SK-MEL-5 (cell line): ENCODE data around the gene SH3GL2. TPM values are rescaled to one million over a fixed set of nuclear protein-coding genes. Genes with fewer than 3 reads are reported as not detected.

Experiments used
- DNase-seq: peaks from one replicate; pipeline ENCODE4 v3.0.0-alpha.2; 2016; ENCODE audit warnings: low read depth, low spot score
- in situ Hi-C: cut with HindIII; loops from 2 replicates; pipeline ENCODE4 v1.10.0; 2016; ENCODE audit warnings: low sequenced_read_pairs, high pct_unique_total_duplicates, low pct_unique_long_range_greater_than_20kb
- total RNA-seq: library from RNA; depleted of rRNA; stranded (reverse); fragments of >200 nt; shearing (Covaris generic); gene quantifications from 2 replicates; pipeline ENCODE4 v1.2.3, GENCODE V29; 2014

Gene SH3GL2
- total RNA-seq, 1 experiment from 2014 or later = not detected

DNA sequence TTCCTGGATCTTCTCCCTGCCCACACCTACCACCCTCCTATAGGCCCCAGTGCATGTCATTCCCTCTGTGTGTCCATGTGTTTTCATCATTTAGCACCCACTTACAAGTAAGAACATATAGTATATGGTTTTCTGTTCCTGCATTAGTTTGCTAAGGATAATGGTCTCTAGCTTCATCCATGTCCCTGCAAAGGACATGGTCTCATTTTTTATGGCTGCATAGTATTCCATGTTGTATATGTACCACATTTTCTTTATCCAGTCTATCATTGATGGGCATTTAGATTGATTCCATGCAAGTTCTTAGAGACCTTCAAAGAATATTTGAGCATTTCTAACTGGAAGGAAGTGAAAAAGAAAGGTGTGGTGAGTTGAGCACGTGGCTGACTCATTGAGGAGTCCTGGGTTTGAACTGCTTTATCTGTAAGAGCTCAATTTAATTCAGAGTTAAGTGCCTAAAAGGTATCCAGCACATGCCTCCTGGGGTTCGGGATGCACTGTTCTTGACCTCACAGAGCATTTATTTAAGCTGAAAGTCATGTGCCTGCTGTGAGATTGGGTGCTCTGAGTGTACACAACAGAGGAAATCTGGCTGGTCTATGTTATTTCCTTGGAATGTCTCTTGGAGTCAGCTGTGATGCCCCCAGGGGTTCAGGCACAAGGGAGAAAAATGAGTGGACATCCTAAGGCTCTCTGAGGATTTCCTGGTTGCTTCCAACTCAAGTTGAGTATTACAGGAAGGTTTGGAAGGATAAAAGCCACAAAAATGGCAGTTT, 56.4 kb downstream of the SH3GL2 start:
- in situ Hi-C loops = no loop called here
- no peak for DNase-seq

DNA sequence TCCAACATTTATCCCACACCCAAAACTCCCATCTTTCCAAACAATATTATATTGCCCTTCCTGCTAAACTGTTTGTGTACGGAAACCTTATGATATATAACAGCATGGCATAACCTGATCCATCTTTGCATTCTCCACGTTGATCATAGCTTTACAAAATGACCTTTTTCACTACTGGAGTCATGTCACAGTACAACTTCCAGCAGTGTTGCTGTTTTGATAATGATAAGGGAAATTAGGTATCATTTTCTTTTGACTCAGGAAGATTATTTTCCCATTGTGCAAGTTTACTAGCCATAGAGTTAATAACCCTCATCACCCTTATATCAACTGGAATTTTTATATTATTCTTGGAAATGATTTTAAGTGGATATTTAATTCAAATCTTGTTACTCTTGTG, 57.5 kb downstream of the SH3GL2 start:
- in situ Hi-C loops = no loop called here
- DNase-seq = no peak

DNA sequence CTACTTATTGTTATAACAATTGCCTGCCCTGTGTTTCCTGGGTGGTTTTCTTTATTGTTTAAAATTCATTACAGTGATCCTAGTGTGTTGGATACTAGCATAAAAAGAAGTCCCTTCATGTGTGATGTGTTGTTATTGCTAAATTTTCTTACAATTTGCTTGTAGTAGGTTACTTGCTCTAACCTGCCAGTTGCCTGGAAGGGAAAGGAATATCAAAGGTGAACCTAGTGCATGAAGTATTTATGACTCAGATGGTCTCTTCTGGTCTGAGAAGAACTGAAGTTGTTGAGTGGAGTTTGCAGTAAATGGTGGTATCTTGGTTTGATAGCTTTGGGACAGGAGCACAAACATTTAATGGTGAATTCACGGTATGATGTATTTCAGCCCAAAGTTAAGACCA, 58.0 kb downstream of the SH3GL2 start:
- in situ Hi-C loops = no loop called here
- no peak for DNase-seq

DNA sequence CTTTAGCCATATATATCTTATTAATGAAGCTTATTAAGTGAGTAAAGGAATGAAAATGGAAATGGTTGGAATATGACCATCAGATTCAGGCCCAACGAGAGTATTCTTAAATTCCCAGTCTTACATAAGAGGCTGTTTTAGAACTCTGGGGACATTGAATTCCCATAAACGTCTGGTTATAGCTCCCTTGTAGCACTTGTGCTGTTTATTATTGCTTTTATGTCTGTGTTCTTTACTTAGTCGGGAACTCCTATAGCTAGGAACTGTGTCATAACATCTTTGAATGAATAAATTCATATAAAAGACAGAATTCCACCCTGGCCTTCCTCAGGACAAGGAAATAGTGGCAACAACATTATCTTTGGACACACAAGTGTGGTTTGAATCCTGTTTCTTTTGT, 58.4 kb downstream of the SH3GL2 start:
- no peak for DNase-seq
- in situ Hi-C loops = no loop called here

DNA sequence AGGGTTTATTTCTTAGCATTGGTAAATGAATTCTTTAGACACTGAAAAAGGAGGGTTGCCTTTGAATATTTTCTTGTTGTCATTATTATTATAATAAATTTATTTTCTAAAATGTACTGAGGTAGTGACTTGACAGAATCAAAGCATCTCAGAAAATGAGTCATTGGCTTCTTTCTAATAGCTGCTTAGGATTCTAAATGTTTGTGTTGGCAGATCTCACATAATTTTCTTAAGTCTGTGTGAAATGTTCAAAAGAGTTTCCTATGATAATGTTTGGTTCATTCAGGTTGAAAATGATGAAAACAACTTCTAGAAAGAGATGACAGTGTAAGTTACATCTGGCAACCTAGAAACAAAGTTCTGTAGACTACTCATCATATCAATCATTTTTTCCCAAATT, 69.7 kb downstream of the SH3GL2 start:
- DNase-seq = no peak
- in situ Hi-C loops = no loop called here

DNA sequence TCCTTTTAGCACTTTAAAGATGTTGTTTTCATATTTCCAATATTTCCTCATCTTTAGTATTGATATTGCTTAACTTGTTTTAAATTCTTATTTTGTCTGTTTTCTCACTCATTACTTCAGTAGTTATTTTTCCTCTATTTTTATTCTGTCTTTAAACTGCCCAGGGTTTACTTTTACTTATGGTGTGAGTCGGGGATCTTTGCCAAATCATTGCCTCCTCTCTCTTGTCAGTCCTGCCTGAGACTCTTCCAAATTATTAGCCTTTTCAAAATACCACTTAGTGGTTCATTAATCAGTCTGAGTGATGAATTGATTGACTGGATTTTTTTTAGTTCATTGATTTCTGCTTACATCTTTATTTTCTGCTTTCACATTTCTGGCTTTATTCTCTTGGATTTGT, 72.9 kb downstream of the SH3GL2 start:
- in situ Hi-C loops = no loop called here
- DNase-seq = no peak

DNA sequence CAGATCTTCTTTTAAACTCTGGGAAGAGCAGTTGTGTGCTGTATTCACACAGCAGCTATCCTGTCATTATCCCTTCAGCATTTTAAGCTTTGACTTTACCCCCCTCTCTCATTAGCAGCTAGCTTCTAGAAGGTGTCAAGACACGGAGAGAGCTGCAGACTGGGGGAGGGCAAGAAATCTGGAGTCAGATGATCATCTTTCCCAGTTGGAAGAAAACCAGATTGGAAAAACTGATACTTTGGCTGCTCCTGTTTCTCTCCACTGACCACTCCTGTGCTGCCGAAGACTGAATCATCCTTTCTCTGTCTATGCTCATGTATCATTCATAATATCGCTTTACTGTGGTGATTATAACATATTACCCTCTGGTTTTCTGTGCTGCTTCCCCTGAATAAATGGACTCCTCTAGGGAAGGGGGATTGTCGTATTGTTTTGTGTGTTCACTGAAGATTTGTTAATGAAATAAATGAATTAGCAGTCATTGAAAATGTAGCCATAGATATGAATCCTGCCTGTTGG, 75.1 kb downstream of the SH3GL2 start:
- in situ Hi-C loops = no loop called here
- DNase-seq = no peak

DNA sequence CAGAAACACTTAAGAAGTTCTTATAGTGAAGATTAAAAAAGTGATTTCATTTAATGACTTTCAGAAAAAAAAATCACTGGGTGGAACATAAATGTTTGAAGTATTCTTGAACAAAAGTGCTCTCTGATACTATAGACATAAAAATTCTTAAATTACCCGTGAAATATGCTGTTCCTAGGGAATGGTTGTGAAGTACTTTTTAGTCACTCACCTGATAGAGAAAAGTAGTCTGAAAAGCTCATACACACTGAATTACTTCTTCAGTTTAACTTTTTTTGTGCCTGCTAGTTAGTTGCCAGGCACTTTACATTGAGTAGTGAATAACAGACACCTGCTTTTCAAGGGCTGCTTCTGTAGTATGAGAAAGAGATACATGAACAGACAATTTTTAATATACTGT, 78.0 kb downstream of the SH3GL2 start:
- in situ Hi-C loops = no loop called here
- DNase-seq = no peak

DNA sequence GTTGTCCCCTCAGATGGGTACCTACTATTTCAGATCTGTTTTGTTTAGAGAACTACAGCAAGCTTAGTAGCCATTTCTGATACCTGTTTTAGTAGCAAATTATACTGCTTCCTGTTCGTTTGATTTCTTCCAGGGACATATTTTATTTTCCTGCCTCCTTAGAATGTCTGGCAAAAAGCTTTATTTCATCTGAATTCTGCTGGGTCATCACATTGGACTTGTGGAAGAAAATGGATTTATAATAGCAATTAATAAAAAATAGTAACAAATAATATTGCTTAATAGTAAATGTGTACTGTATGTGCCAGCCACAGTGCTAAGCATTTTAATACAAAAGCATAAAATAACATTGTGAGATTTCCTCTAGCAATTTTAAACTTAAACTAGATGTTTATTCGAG, 79.4 kb downstream of the SH3GL2 start:
- in situ Hi-C loops = no loop called here
- DNase-seq = no peak

DNA sequence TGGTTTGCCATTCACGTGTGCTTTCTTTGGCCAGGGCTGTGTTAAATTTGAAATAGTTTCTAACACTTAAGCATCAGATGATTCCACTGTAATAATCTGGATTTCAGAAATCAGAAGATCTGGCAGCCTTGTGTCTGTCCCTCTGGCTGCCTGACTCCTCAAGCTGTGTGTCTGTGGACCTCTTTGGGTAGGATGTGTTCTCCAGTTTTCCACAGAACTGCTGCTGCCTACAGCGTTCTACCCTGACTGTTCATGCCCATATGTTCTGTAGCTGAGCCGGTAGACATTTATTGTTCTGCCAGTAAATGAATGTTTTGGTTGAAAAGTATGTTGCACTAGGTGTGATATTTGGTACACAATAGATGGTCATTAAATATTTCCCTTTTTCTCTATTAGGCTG, 81.3 kb downstream of the SH3GL2 start:
- in situ Hi-C loops = no loop called here
- DNase-seq = no peak

DNA sequence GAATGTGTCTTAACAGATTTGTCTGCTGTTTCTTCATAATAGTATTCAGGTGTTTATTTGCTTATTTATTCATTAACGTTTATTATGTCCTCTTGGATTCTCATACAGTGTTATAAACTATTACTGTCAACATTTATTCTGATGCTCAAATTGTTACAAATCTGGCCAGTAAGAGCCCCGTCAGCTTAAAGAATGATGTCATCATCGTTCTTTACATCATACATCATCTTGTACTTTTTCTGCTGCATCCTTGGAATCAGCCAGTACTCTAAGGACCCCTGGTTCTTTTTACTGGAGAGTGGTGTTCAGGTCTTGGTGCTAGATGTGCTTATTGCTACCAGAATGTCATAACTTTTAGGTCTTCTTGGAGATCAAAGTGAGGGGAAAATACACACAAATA, 86.6 kb downstream of the SH3GL2 start:
- in situ Hi-C loops = no loop called here
- DNase-seq = no peak

DNA sequence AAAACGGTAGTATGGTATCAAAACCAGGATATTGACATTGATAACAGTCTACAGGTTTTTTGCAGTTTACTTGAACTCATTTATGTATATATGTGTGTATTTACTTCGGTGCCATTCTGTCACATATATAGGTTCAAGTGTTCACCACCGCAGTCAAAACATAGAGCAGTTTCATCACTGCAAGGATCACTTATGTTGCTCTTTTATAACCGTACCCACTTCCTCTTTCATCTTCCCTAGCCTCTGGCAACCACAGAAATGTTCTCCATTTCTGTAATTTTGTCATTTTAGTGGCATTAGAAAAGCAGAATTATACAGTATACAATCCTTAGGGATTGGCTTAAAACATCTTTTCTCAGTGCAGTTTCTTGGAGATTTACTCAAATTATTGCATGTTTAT, 90.3 kb downstream of the SH3GL2 start:
- in situ Hi-C loops = no loop called here
- no peak for DNase-seq

DNA sequence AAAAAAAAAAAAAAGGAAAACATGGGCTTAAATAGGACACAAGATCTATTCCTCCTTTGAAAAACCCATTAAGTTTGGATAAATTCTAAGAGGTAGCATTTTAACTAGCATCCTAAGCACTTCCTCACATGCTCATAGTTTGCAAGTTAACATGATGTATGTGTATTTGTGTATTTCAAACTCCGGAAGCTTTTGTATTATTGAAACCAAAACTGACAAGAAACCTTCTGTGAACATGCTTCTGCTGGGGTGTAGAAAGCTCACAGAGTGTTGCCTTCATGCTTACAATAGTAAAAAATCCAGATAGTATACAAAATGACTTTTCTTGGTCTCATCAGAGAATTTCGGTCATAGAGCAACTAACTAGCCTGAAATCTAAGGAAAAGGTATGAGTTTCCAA, 103.8 kb downstream of the SH3GL2 start:
- DNase-seq = no peak

DNA sequence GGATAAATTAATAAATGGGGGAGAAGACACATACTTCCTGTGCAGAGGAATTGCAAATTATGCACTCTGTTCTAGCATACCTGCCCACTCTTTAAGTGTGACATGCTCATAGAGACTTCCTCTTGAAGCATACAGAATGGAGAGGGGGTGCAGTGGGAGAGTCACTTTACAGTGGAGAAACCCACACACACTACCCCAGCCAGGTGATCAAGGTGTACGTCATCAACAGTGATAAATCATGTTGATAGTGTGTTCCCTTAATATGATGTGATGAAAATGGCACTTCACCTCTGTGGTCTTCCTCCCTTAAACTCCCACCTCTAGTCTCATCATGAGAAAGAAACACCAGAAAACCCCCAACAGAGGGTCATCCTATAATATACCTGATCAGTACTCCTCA, 110.0 kb downstream of the SH3GL2 start:
- DNase-seq = no peak
- in situ Hi-C loops = no loop called here

More for the DNA sequence above, 103.8 kb downstream of the SH3GL2 start:
- in situ Hi-C loops = no loop called here

DNA sequence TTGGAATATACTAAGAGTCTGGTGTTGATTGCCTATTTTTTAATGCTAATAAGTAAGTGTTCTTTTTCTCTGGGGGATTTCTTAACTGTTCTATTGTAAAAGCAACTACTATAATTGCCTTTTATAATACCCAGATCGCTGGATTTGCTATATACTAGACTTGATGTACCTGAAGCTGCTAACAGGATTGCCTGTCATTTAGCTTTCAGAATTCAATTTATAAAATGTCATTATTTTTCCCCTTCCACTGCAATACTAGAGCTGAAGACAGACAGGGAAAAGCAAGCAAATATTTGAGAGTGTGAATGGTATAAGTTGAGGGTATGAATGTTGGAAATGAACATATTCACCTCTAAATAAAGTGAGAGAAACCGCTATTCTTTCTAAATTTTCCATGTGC, 115.5 kb downstream of the SH3GL2 start:
- in situ Hi-C loops = no loop called here
- no peak for DNase-seq

DNA sequence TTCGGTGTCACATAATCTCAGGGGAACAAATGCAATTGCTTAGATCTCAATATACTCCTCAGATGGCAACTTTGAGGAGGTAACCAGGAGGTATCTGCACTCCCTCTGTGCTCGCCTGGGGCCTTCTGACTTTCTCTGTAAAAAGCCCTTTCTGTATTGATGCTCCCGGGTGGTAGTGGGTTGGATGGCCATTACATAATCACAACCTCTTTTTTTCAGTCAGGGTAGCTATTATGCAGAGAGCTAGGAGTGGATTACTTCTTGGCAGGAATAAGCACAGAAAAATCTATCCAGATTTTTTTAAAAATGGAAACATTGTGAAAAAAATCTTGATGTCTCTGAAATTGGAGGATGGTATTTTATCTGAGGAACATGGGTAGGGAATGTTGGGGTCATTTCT, 116.6 kb downstream of the SH3GL2 start:
- no peak for DNase-seq
- in situ Hi-C loops = no loop called here

DNA sequence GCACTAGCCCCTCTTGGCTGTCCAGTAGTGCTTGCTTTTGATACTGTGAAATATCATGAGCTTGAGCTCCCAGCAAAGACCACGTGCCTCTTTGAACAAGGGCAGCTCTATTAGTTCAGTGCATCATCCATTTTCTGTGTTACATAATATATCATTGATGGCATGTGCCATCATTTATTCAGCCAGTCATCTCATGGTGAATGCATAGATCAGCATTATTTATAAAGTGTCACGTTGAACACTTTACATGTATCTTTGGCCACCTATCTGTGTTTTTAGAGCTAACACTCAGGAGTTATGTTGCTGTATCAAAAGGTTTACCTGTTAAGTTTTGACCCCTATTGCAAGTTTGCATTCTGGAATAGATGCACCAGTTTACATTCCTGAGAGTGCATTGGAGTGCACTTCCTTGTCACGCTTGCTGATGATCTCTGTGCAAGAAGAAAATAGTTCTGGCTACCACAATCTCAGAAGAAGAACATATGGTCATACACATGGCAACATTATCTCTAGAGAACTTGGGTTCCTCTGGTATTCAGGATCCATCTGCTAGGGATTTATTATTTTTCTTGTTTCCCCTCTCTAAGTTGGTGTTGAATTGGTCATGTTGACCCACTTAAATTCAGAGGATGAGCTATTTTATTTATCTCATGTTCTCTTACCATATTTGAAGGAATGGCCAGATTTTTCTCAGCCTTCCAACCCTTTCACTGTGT, 120.9 kb downstream of the SH3GL2 start:
- no peak for DNase-seq
- in situ Hi-C loops = no loop called here

DNA sequence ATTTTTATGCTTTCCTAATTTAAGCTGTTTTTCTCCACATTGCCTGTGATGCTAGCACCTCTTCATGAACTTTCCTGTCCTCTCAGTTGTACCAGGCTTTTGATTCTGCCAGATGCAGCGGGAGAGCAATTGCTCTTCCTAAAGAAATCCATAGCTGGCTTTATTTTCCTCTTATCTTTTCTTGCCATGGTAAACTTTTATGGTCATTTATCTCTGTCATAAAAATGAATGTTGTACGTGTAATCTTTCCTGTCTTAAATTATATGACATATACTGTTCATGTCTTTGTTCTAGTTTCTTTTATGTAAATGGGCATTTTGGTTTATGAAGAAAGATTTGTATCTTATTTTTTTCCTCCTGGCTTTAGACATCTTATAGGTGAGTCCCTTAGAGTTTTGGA, 127.5 kb downstream of the SH3GL2 start:
- in situ Hi-C loops = no loop called here
- DNase-seq = no peak

DNA sequence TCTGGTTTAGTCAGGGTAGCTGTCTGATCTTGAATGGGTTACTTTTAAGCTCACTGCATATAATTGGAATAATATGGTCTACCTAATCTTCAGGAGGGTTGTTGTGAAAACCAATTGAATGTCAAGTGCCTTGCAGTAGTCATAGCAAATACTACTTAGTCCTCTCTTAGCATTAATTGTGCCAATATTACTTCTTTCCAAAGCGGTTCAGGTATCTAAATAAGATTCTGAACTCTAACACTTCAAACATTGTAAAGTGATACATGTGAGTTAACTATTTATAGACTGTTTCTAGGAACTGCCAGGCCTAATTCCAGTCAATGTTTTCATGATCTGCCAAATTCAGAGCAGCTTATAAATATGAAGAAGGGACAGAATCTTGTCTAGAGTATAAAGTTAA, 140.2 kb downstream of the SH3GL2 start:
- in situ Hi-C loops = no loop called here
- no peak for DNase-seq
